Thoracic aorta (tissue), 2 donors: ENCODE results near the gene RNF222. TPM values are rescaled to one million over a fixed set of nuclear protein-coding genes. Genes with fewer than 3 reads are reported as not detected.

Source experiments
- ATAC-seq: fragments of 150-250 bp; one replicate; pipeline ENCODE4 v1.8.0; 2017; ENCODE audit warnings: low read depth; ENCODE audit not compliant: insufficient number of reproducible peaks, low FRiP score
- DNase-seq: peaks from one replicate; pipeline ENCODE4 v3.0.0-alpha.2; 2020; ENCODE audit warnings: low spot score
- H3K27ac ChIP-seq, 2 donors: fragments of 200-600 bp; sonication (generic); 1 replicate in 1 of 2; 2 replicates in 1 of 2; pipeline ENCODE4 v1.5.1; 2016; ENCODE audit warnings: mild to moderate bottlenecking in 2 of 2, moderate library complexity in 2 of 2
- H3K27me3 ChIP-seq: fragments of 200-600 bp; sonication (generic); replicated peaks from 2 replicates; pipeline ENCODE4 v1.6.0; 2016; ENCODE audit warnings: mild to moderate bottlenecking; ENCODE audit not compliant: insufficient read depth
- H3K36me3 ChIP-seq: fragments of 200-600 bp; sonication (generic); one replicate; pipeline ENCODE4 v1.5.1; 2016
- H3K4me1 ChIP-seq, 2 donors: fragments of 200-600 bp; sonication (generic); 1 replicate in 1 of 2; 2 replicates in 1 of 2; pipeline versions ENCODE4 v1.5.1 to v1.6.0; 2016; ENCODE audit warnings: low read depth in 2 of 2, mild to moderate bottlenecking in 1 of 2; ENCODE audit not compliant: control insufficient read depth in 1 of 2
- H3K4me3 ChIP-seq: fragments of 200-600 bp; sonication (generic); 2 replicates; pipeline ENCODE4 v1.5.1; 2016; ENCODE audit warnings: mild to moderate bottlenecking
- H3K9me3 ChIP-seq: fragments of 200-600 bp; sonication (generic); 2 replicates; pipeline ENCODE4 v1.5.1; 2016
- CTCF ChIP-seq: fragments of 200-600 bp; sonication (generic); IDR thresholded peaks from one replicate; pipeline ENCODE4 v1.5.1; 2019; ENCODE audit warnings: antibody characterized with exemption
- total RNA-seq, 2 donors: library from RNA; depleted of rRNA; stranded (reverse); fragments of >200 nt; gene quantifications; one replicate each; pipeline versions ENCODE4 v1.1.0 to v1.2.3, GENCODE V29; 2016

Gene RNF222
- under 1 TPM in 1 of 2 donors, not detected in 1; 0.56 TPM for total RNA-seq

GRCh38 chr17:8397636-8398035, at the start of gene RNF222:
RNF222 (minus strand) TSS chr17:8397827; CDS start chr17:8393461, 4,366 bp downstream.
- H3K9me3 ChIP-seq = no peaks in the 10 kb centered on the region
- no peak within 1 kb of the TSS for H3K4me3 ChIP-seq
- no peak within 1 kb of the TSS for H3K27ac ChIP-seq
- ATAC-seq = no peak
- H3K27me3 ChIP-seq = no peaks in the 10 kb centered on the region
- H3K36me3 ChIP-seq = no peaks in the 10 kb centered on the region
- H3K4me1 ChIP-seq = no peaks in the 10 kb centered on the region
- DNase-seq = no peak
- TF ChIP-seq CTCF = no peak

- H3K9me3 ChIP-seq = no peaks in the 10 kb centered on the region
- H3K4me3 ChIP-seq = no peak overlapping the region
- no peak for TF ChIP-seq CTCF
- H3K27ac ChIP-seq = no peak overlapping the region
- H3K4me1 ChIP-seq = peaks cover 8 to 53% of the 10 kb centered on the region in 2 donors
- peaks cover 43% of the 10 kb centered on the region for H3K36me3 ChIP-seq
- H3K27me3 ChIP-seq = no peaks in the 10 kb centered on the region
- DNase-seq (no peak), ATAC-seq (no peak)
Observed at GRCh38 chr17:8445536-8445935, 47.9 kb upstream of the RNF222 start.

- no peak overlapping the region for H3K27ac ChIP-seq
- no peaks in the 10 kb centered on the region for H3K9me3 ChIP-seq
- DNase-seq (no peak), ATAC-seq (no peak)
- H3K36me3 ChIP-seq = peaks cover 43% of the 10 kb centered on the region
- H3K4me3 ChIP-seq = no peak overlapping the region
- peaks cover 8 to 56% of the 10 kb centered on the region in 2 donors for H3K4me1 ChIP-seq
- H3K27me3 ChIP-seq = no peaks in the 10 kb centered on the region
- TF ChIP-seq CTCF = no peak
Observed at GRCh38 chr17:8444494-8444893, 46.9 kb upstream of the RNF222 start.

GRCh38 chr17:8443756-8444155, 46.1 kb upstream of the RNF222 start:
- no peak for TF ChIP-seq CTCF
- no peak overlapping the region for H3K4me3 ChIP-seq
- ATAC-seq (no peak), DNase-seq (no peak)
- peaks cover 37% of the 10 kb centered on the region for H3K36me3 ChIP-seq
- no peak overlapping the region for H3K27ac ChIP-seq
- H3K4me1 ChIP-seq = peaks cover 8 to 60% of the 10 kb centered on the region in 2 donors
- H3K9me3 ChIP-seq = no peaks in the 10 kb centered on the region
- no peaks in the 10 kb centered on the region for H3K27me3 ChIP-seq

- Histone ChIP-seq H3K9me3 (no peaks in the 10 kb centered on the region), H3K27ac (no peak overlapping the region), H3K4me1 (peaks cover 20 to 73% of the 10 kb centered on the region in 2 donors), H3K27me3 (no peaks in the 10 kb centered on the region), H3K4me3 (no peak overlapping the region), H3K36me3 (peaks cover 30% of the 10 kb centered on the region)
- no peak for ATAC-seq
- no peak for TF ChIP-seq CTCF
- DNase-seq = no peak
Observed at GRCh38 chr17:8442310-8442709, 44.7 kb upstream of the RNF222 start.
